HG03457 (cell line): Measurements from ENCODE around the gene SLC25A21.
"Not testable (repeated sequence)": the region's sequence is repeated elsewhere in the genome, so short reads cannot be mapped to it uniquely, and the experiment has no call there.

Experiments used
- ATAC-seq: cut with Tn5 transposase; IDR thresholded peaks from one replicate; pipeline ENCODE4 v1.9.1; 2021; ENCODE audit warnings: moderate number of reproducible peaks; ENCODE audit not compliant: unreplicated experiment

The SLC25A21 gene

GRCh38 chr14:37172024-37172869 lies at the start of gene SLC25A21:
SLC25A21 (minus strand) TSS chr14:37172606.
- no peak for ATAC-seq

- ATAC-seq = no peak
These were observed 48.7 kb upstream of the SLC25A21 start for GRCh38 chr14:37221073-37221472.

DNA sequence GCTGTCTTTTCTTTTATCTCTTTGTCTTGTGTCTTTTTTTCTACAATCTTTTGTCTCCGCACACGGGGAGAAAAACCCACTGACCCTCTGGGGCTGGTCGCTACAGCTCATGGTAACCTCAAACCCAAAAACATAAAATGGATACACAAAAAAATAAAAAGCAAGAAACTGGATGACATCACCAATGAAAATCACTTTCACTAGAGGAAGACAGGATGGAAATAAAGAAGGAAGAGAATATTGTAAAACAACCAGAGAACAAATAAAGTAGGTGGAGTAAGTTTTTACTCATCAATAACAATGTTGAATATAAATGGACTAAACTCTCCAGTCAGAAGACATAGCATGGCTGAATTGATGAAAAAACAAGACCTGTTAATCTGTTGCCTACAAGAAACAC lies 42.9 kb upstream of the SLC25A21 start:
- no peak for ATAC-seq

DNA sequence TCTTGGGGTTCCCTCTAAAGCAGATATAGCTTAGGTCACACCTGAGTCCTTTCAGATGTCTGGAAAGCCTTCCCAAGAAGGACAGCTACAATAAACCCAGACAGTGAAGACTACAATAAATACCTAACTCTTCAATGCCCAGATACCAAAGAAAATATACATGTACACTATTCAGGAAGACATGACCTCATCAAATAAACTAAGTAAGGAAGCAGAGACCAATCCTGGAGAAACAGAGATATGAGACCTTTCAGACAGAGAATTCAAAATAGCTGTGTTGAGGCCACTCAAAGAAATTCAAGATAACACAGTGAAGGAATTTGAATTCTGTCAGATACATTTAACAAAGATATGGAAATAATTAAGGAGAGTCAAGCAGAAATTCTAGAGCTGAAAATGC lies 40.6 kb upstream of the SLC25A21 start:
- ATAC-seq = no peak

DNA sequence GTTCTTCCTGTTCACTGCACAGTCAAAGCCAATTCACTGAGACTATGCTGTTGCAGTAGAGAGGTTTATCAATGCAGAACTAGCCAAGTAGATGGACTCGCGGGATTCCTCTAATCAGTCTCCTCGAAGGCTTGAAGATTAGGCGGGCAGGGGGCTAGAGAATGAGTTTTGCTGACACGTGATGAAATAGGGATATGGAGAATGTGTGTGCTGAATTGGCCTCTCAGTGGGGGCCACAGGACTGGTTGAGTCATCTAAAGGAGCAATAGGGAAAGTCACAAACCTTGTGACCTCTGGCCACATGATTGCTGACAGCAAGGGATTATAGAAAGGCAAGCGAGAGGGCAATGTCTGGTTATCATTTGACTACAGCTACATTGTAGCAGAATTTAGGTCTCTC lies 38.0 kb upstream of the SLC25A21 start:
- no peak for ATAC-seq

DNA sequence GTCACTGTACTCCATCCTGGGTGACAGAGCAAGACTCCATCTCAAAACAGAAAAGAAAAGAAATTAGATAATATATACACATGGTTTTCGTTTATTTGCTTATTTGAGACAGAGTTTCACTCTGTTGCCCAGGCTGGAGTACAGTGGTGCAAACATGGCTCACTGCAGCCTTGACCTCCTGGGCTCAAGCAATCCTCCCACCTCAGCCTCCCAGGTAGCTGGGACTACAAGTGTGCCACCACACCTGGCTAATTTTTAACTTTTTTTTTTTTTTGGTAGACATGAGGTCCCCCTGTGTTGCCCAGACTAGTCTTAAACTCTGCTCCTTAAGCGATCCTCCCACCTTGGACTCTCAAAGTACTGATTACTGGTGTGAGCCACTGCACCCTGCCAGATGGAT lies 37.2 kb upstream of the SLC25A21 start:
- ATAC-seq = not testable (repeated sequence)

- ATAC-seq = not testable (repeated sequence)
These were observed 33.5 kb upstream of the SLC25A21 start for GRCh38 chr14:37205623-37206605.

DNA sequence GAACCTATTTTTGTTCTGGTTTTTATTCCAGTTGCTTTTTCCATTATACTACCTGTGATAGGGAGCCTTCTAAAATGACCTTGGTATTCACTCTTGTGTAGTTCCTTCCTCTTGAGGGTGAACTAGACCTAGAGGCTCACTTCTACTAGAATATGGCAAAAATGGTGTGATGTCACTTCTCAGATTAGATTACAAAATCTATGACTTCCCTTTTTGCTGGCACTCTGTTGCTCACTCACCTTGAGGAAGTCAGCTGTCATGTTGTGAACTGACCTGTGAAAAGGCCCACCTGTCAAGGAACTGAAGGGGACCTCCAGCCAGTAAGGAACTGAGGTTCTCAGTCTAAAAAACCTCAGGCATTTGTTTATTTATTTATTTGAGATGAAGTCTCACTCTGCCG lies 31.0 kb upstream of the SLC25A21 start:
- ATAC-seq = no peak

DNA sequence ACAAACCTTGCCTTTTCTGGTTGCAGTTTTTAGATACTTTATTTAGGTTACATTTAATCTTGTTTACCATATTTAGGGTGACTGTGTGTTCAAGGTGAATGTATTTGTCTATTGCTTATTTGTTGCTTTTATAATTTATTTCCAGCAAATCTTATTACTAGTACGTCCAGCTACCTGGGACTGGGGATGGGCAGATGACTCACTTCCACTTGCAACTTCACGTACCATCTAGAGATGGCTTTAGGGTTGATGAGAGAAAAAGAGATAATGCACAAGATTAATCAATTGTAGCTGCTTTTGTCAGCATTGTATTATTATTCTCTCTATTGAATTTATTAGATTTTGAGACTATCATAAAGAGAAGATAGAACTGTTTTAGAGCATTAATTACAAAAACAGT lies 30.4 kb upstream of the SLC25A21 start:
- no peak for ATAC-seq

DNA sequence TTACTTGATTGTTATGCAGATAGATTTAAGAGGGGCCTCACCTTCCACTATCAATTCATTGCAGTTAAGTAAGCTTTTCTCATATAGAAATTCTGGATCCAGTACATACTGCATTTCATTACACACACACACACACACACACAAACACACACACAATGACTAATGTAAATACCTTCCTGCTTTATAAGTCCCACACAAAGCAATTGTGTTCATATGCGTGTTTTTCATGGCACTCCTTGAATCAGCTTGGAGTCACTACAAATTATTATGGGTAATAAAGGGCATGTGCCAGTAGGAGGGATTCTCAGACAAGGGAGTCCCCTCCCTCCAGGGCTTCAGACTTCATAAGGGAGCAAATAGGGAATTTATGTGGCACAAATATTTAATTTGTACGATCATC lies 29.9 kb upstream of the SLC25A21 start:
- no peak for ATAC-seq

DNA sequence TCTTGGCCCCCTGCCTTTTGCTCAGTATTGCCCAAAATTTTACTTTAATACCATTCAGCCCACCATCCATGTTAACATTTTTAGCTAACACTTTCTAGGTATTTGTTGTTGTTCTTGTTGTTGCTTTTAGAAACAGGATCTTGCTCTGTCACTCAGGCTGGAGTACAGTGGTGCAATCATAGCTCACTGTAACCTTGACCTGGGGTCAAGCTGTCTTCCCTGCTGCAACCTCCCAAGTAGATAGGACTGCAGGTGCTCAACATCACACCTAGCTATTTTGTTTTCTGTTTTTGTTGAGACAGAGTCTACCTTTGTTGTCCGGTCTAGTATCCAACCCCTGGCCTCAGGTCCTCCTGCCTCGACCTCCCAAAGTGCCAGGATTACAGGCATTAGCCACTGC lies 29.3 kb upstream of the SLC25A21 start:
- no peak for ATAC-seq

- no peak for ATAC-seq
These were observed 26.5 kb upstream of the SLC25A21 start for GRCh38 chr14:37198907-37199306.

GRCh38 chr14:37198273-37198598 lies 25.8 kb upstream of the SLC25A21 start:
- no peak for ATAC-seq

DNA sequence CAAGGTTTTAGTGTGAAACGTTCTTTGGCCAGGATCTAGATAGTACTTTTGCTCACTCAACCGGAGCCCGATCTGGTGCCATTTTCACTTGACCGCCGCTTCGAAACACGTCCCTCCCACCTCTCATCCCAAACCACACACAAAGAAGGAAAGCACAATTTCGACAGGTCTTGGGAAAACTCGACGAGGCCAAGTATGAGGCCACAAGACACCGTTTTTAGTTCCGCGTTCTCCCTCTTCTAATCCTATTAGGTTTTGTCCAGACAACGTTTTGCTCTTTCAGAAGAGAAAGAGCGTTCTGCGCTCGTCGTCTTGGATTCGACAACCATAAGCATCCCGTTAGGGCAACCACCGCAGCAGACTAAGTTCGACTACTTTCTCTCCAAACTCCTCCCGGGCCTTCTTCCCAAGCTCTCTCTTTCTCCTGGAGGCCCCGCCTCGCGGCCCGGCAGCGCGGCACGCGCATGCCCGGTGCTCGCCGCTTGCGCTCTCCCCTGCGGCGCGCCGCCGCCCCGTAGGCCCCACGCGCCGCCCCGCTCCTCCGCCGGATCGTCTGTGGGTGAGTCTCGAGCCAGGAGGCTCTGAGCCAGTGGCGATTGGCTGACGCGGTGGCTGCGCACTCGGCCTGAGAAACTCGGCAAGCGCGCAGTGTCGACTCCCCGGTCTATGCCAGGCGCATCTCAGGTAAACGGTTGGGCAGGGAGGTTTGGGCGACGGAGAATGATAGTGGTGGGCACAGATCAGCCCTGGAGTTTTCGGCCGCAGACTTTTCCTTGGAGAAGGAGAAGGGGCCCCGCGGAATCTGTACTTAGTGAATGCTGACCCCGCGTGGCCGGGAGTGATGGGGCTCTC lies 25.2 kb upstream of the SLC25A21 start, which contains the start of gene MIPOL1:
Gene MIPOL1 (plus strand): TSS at position 517 of the 852 bp plus-strand sequence. CDS start 49,952 bp downstream, outside the sequence.
- no peak for ATAC-seq

GRCh38 chr14:37196604-37197420 lies 24.4 kb upstream of the SLC25A21 start:
- ATAC-seq = no peak

DNA sequence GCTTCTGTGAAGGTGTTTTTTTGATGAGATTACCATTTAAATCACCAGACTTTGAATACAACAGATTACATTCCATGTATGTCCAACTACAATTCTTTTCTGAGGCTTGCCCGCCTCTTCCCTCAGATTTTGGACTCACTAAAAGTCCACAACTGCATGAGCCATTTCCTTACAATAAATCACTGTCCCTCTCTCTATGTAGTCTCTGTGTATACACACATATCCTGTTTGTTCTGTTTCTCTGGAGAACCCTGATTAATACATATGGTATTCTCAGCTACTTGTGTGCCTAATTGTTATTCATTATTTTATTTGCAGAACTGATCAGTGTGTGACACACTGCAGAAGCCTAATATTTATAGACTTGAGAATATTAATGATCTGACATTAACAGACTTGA lies 22.9 kb upstream of the SLC25A21 start:
- no peak for ATAC-seq

DNA sequence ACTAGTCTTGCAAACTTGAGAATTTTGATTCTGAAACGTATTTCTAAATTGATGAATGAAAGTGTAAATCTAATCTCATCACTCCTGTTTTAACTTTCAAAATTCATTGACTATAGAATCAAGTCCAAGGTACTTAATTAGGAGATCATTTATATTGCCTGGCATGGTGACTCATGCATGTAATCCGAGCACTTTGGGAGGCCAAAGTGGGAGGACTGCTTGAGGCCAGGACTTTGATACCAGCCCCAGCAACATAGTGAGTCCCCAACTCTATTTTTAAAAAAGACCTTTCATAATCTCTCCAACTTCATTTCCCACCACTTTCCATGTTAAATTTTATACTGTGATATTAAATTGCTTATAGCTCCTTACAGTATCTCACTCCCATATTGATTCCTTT lies 22.3 kb upstream of the SLC25A21 start:
- ATAC-seq = no peak

- ATAC-seq = not testable (repeated sequence)
These were observed 17.3 kb upstream of the SLC25A21 start for GRCh38 chr14:37189733-37190132.

DNA sequence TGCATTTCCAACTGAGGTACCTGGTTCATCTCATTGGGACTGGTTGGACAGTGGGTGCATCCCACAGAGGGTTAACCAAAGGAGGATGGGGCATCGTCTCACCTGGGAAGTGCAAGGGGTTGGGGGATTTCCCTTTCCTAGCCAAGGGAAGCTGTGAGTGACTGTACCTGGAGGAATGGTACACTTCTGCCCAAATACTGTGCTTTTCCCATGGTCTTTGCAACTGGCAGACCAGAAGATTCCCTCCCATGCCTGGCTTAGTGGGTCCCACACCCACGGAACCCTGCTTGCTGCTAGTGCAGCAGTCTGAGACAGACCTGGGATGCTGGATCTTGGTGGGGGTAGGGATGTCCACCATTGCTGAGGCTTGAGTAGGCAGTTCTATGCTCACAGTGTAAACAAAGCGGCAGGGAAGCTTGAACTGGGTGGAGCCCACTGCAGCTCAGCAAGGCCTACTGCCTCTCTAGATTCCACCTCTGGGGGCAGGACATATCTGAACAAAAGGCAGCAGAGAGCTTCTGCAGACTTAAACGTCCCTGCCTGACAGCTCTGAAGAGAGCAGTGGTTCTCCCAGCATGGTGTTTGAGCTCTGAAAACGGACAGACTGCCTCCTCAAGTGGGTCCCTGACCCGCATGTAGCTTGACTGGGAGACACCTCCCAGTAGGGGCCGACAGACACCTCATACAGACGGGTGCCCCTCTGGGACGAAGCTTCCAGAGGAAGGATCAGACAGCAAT lies 15.6 kb upstream of the SLC25A21 start:
- ATAC-seq = not testable (repeated sequence)
